ENCODE data around the gene SPEM3. TPM values are rescaled to one million over a fixed set of nuclear protein-coding genes. Genes with fewer than 3 reads are reported as not detected.

SPEM3 gene
- total and polyA plus RNA-seq, 3 donors from 2014 or later: 5.7 to 63.0 (median 18.8) TPM

GRCh38 chr17:7408863-7409262 is 19.8 kb upstream of the SPEM3 start:
- H3K36me3 ChIP-seq (ENCODE audit: low read depth, missing control alignments): no peaks in the 10 kb centered on the region
- TF ChIP-seq POLR2A (IDR thresholded peaks at IDR 0.05) (no peak), CTCF (IDR thresholded peaks at IDR 0.05) (no peak)
- no peak overlapping the region for H3K4me3 ChIP-seq
- WGBS, 2 donors: 56 to 67% methylated on average over 2 to 6 of the region's 6 CpGs
- DNase-seq: no peak
- H3K27ac ChIP-seq: no peak overlapping the region
- intact Hi-C loops (cut with DNase I; ENCODE audit: low total_unique reads): no loop called here
- no peaks in the 10 kb centered on the region for H3K27me3 ChIP-seq
- H3K4me1 ChIP-seq: peaks cover 8% of the 10 kb centered on the region
- H3K9me3 ChIP-seq: no peaks in the 10 kb centered on the region

- intact Hi-C loops (cut with DNase I; ENCODE audit: low total_unique reads): no loop called here
- WGBS, 2 donors: 90 to 91% methylated on average over 6 of the region's 6 CpGs
- no peak overlapping the region for H3K27ac ChIP-seq
- H3K27me3 ChIP-seq: no peaks in the 10 kb centered on the region
- H3K4me3 ChIP-seq: no peak overlapping the region
- DNase-seq: no peak
- H3K9me3 ChIP-seq: no peaks in the 10 kb centered on the region
- no peaks in the 10 kb centered on the region for H3K36me3 ChIP-seq (ENCODE audit: low read depth, missing control alignments)
- peaks cover 8% of the 10 kb centered on the region for H3K4me1 ChIP-seq
- TF ChIP-seq POLR2A (IDR thresholded peaks at IDR 0.05) (no peak), CTCF (IDR thresholded peaks at IDR 0.05) (no peak)
These were observed 18.9 kb upstream of the SPEM3 start for GRCh38 chr17:7409716-7410115.

GRCh38 chr17:7410634-7411426 is 17.8 kb upstream of the SPEM3 start:
- no peaks in the 10 kb centered on the region for H3K36me3 ChIP-seq (ENCODE audit: low read depth, missing control alignments)
- no peaks in the 10 kb centered on the region for H3K9me3 ChIP-seq
- 85 to 87% methylated on average over 21 to 25 of the region's 25 CpGs for WGBS, 2 donors
- peaks cover 3% of the 10 kb centered on the region for H3K4me1 ChIP-seq
- no peaks in the 10 kb centered on the region for H3K27me3 ChIP-seq
- H3K27ac ChIP-seq: no peak overlapping the region
- intact Hi-C loops (cut with DNase I; ENCODE audit: low total_unique reads): no loop called here
- DNase-seq: no peak
- H3K4me3 ChIP-seq: no peak overlapping the region
- TF ChIP-seq POLR2A (IDR thresholded peaks at IDR 0.05): no peak
- TF ChIP-seq CTCF (IDR thresholded peaks at IDR 0.05): no peak

- 89 to 95% methylated on average over 4 to 8 of the region's 8 CpGs for WGBS, 2 donors
- Histone ChIP-seq H3K27me3 (no peaks in the 10 kb centered on the region), H3K9me3 (no peaks in the 10 kb centered on the region), H3K4me1 (no peaks in the 10 kb centered on the region), H3K27ac (no peak overlapping the region), H3K36me3 (ENCODE audit: low read depth, missing control alignments) (no peaks in the 10 kb centered on the region), H3K4me3 (no peak overlapping the region)
- intact Hi-C loops (cut with DNase I; ENCODE audit: low total_unique reads): no loop called here
- no peak for TF ChIP-seq CTCF (IDR thresholded peaks at IDR 0.05)
- TF ChIP-seq POLR2A (IDR thresholded peaks at IDR 0.05): no peak
- no peak for DNase-seq
These were observed 17.3 kb upstream of the SPEM3 start for GRCh38 chr17:7411427-7411750.
